Left ventricle myocardium inferior (tissue), 1 donor: Measurements from ENCODE around the gene COG1. TPM values are rescaled to one million over a fixed set of nuclear protein-coding genes. Genes with fewer than 3 reads are reported as not detected.

Experiments used
- DNase-seq: peaks from one replicate; pipeline ENCODE4 v3.0.0-alpha.2; 2020
- H3K27ac ChIP-seq: fragments of 200-600 bp; replicated peaks from 2 replicates; pipeline ENCODE4 v1.8.0; 2021
- H3K27me3 ChIP-seq: fragments of 200-600 bp; 2 replicates; pipeline ENCODE4 v1.8.0; 2021; ENCODE audit warnings: low read depth
- H3K36me3 ChIP-seq: fragments of 200-600 bp; 2 replicates; pipeline ENCODE4 v1.8.0; 2021
- H3K4me1 ChIP-seq: fragments of 200-600 bp; 2 replicates; pipeline ENCODE4 v1.8.0; 2021
- H3K4me3 ChIP-seq: fragments of 200-600 bp; 2 replicates; pipeline ENCODE4 v1.8.0; 2021; ENCODE audit warnings: mild to moderate bottlenecking, moderate library complexity
- H3K9me3 ChIP-seq: fragments of 200-600 bp; replicated peaks from 2 replicates; pipeline ENCODE4 v1.8.0; 2021
- intact Hi-C: fragments of 100-400 bp; cut with micrococcal nuclease; formaldehyde crosslinking; loops from one replicate; pipeline ENCODE4 v1.11.0; 2022
- total RNA-seq: library from RNA; stranded (reverse); fragmentation: NEBNext Ultra II Directional; extraction: Animal tissue kit (Norgen Biotek cat#: 25700); gene quantifications from one replicate; pipeline ENCODE4 v1.2.1, GENCODE V29; 2021
- TF ChIP-seq, protein P1 (sequence below): fragments of 200-600 bp; IDR thresholded peaks from 2 replicates; pipeline ENCODE4 v1.8.0; 2021; ENCODE audit warnings: antibody characterized with exemption, mild to moderate bottlenecking, borderline replicate concordance
- donor health status: DM: no; HTN: yes; CAD: no; lungs with severe emphysema.

Gene COG1
- total RNA-seq, 1 donor from 2014 or later: 44.7 TPM

- H3K36me3 ChIP-seq: peaks cover 71% of the 10 kb centered on the region
- intact Hi-C loops: no loop called here
Observed at GRCh38 chr17:73208139-73208827, 15.4 kb downstream of the COG1 start.

DNA sequence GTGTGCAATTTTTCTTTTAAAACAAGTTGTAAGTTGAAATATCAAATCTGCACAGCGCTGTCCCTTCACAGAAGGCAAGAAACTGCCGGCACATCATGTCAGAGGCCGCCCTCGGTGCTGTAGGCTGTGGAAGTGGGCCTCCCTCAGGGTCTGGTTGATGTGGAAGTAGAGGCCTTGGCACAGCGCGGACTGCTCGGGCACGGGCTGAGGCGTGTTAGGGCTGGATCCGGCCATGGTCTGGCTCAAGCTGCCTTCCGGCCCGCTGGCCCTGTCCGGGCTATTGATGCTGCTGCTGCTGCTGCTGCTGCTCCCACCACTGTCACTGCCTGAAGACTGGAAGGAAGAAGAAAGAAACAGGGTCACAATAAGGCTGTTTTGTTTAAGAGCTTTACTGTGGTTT, 16.6 kb downstream of the COG1 start:
- no peak overlapping the region for H3K27ac ChIP-seq
- peaks cover 19% of the 10 kb centered on the region for H3K4me1 ChIP-seq
- no peaks in the 10 kb centered on the region for H3K9me3 ChIP-seq
- H3K36me3 ChIP-seq: peaks cover 61% of the 10 kb centered on the region
- intact Hi-C loops: no loop called here
- H3K27me3 ChIP-seq: no peaks in the 10 kb centered on the region
- DNase-seq: no peak
- H3K4me3 ChIP-seq: no peak overlapping the region
- TF ChIP-seq, protein P1, sequence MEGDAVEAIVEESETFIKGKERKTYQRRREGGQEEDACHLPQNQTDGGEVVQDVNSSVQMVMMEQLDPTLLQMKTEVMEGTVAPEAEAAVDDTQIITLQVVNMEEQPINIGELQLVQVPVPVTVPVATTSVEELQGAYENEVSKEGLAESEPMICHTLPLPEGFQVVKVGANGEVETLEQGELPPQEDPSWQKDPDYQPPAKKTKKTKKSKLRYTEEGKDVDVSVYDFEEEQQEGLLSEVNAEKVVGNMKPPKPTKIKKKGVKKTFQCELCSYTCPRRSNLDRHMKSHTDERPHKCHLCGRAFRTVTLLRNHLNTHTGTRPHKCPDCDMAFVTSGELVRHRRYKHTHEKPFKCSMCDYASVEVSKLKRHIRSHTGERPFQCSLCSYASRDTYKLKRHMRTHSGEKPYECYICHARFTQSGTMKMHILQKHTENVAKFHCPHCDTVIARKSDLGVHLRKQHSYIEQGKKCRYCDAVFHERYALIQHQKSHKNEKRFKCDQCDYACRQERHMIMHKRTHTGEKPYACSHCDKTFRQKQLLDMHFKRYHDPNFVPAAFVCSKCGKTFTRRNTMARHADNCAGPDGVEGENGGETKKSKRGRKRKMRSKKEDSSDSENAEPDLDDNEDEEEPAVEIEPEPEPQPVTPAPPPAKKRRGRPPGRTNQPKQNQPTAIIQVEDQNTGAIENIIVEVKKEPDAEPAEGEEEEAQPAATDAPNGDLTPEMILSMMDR: no peak

More at GRCh38 chr17:73208139-73208827, 15.4 kb downstream of the COG1 start:
- H3K27ac ChIP-seq: peak overlapping the region; percentile 31
- H3K9me3 ChIP-seq: no peaks in the 10 kb centered on the region
- H3K4me3 ChIP-seq: no peak overlapping the region
- TF ChIP-seq, protein P1: no peak
- DNase-seq: no peak
- H3K27me3 ChIP-seq: no peaks in the 10 kb centered on the region
- H3K4me1 ChIP-seq: peaks cover 31% of the 10 kb centered on the region

GRCh38 chr17:73210002-73210678, 17.3 kb downstream of the COG1 start:
- intact Hi-C loops: no loop called here
- Histone ChIP-seq H3K9me3 (no peaks in the 10 kb centered on the region), H3K27me3 (no peaks in the 10 kb centered on the region), H3K4me3 (no peak overlapping the region), H3K27ac (no peak overlapping the region), H3K4me1 (peaks cover 19% of the 10 kb centered on the region), H3K36me3 (peaks cover 59% of the 10 kb centered on the region)
- DNase-seq: no peak
- TF ChIP-seq, protein P1: peak; percentile 35

GRCh38 chr17:73211745-73212144, 18.9 kb downstream of the COG1 start:
- Histone ChIP-seq H3K27me3 (no peaks in the 10 kb centered on the region), H3K4me3 (no peak overlapping the region), H3K9me3 (no peaks in the 10 kb centered on the region), H3K4me1 (peaks cover 19% of the 10 kb centered on the region), H3K36me3 (peaks cover 55% of the 10 kb centered on the region), H3K27ac (no peak overlapping the region)
- TF ChIP-seq, protein P1: no peak
- no peak for DNase-seq
- intact Hi-C loops: no loop called here

GRCh38 chr17:73214008-73214407, 21.2 kb downstream of the COG1 start:
- no peaks in the 10 kb centered on the region for H3K27me3 ChIP-seq
- H3K9me3 ChIP-seq: no peaks in the 10 kb centered on the region
- TF ChIP-seq, protein P1: no peak
- H3K4me3 ChIP-seq: no peak overlapping the region
- H3K36me3 ChIP-seq: peaks cover 46% of the 10 kb centered on the region
- peaks cover 4% of the 10 kb centered on the region for H3K4me1 ChIP-seq
- no peak overlapping the region for H3K27ac ChIP-seq
- intact Hi-C loops: no loop called here
- no peak for DNase-seq
